Measurements from ENCODE around the gene SLC15A4.

SLC15A4 gene

GRCh38 chr12:128755566-128755965 lies 68.2 kb downstream of the SLC15A4 start:
- no peak for DNase-seq (ENCODE audit: low read depth in 2 of 2, low spot score in 1 of 2)

GRCh38 chr12:128754275-128754674 lies 69.5 kb downstream of the SLC15A4 start:
- DNase-seq (ENCODE audit: low read depth in 2 of 2, low spot score in 1 of 2) = no peak

- no peak for DNase-seq (ENCODE audit: low read depth in 2 of 2, low spot score in 1 of 2)
Observed at GRCh38 chr12:128753438-128753837, 70.3 kb downstream of the SLC15A4 start.

- DNase-seq (ENCODE audit: low read depth in 2 of 2, low spot score in 1 of 2) = no peak
Observed at GRCh38 chr12:128752386-128752785, 71.4 kb downstream of the SLC15A4 start.

GRCh38 chr12:128747441-128747840 lies 76.3 kb downstream of the SLC15A4 start:
- no peak for DNase-seq (ENCODE audit: low read depth in 2 of 2, low spot score in 1 of 2)

GRCh38 chr12:128745772-128746689 lies 77.7 kb downstream of the SLC15A4 start:
- no peak for DNase-seq (ENCODE audit: low read depth in 2 of 2, low spot score in 1 of 2)

GRCh38 chr12:128743916-128744315 lies 79.8 kb downstream of the SLC15A4 start:
- no peak for DNase-seq (ENCODE audit: low read depth in 2 of 2, low spot score in 1 of 2)

All from stimulated activated CD8-positive, alpha-beta memory T cell treated with anti-CD3 and anti-CD28 coated beads, Interleukin-4, amount 100 ng/mL, for 1 hour (primary cell).